CD4-positive, alpha-beta T cell treated with Interleukin-6 at 100 ng/mL for 8 hours (primary cell): ENCODE measurements around the gene C6orf47.

ENCODE experiments used
- DNase-seq: peaks from one replicate; pipeline ENCODE4 v3.0.0-alpha.2; 2020; ENCODE audit warnings: mixed read lengths, low spot score

The C6orf47 gene

DNA sequence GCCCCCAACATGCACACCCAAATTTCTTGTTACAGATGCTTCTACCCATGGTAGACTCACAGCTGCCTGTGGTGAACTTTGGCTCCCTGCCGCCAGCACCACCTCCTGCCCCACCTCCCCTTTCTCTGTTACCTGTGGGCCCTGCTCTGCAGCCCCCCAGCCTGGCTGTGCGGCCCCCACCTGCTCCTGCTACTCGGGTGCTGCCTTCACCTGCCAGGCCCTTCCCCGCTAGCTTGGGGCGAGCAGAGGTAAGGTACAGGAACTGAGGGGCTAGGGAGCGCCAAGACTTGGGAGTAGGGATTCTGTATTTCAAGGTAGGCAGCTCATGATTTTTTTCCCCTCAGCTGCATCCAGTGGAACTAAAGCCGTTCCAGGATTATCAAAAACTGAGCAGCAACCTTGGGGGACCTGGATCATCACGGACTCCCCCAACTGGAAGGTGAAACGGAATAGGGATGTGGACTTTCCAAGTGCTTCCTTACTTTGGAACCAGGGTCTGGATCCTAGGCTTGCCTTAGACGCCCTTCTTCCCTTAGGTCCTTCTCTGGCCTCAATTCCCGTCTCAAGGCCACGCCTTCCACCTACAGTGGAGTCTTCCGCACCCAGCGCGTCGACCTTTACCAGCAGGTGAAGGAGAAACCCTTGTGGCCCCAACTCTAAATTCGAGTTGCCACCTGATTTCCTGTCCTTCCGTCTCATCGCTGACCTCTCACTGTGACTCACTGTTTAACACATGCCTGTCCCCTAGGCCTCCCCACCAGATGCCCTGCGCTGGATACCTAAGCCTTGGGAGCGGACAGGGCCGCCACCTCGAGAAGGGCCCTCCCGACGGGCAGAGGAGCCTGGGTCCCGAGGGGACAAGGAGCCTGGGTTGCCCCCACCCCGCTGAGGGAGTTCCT is 23.6 kb downstream of the C6orf47 start:
- DNase-seq = no peak

DNA sequence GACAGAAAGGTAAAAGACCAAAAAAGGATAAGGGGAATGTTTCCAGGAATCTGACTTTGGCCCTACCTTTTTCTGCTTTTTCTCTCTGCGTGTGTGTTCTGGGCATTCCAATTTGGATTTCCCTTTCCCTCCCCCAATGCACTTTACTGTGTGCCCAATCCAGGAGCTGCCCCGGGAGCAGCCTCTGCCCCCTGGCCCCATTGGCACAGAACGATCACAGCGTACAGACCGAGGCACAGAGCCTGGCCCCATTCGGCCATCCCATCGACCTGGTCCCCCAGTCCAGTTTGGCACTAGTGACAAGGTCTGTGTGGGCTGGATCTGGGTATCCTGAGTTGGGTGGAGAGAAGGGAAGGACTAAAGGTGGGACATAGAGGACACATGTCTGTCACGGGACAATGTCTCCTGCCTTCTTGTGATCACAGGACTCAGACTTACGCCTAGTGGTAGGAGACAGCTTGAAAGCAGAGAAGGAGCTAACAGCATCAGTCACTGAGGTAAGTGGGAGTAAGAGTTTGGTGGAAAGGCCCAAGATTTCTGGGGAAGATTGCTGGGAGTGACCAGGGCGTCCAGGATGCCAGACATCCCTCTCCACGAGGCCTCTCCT is 25.5 kb downstream of the C6orf47 start:
- no peak for DNase-seq

DNA sequence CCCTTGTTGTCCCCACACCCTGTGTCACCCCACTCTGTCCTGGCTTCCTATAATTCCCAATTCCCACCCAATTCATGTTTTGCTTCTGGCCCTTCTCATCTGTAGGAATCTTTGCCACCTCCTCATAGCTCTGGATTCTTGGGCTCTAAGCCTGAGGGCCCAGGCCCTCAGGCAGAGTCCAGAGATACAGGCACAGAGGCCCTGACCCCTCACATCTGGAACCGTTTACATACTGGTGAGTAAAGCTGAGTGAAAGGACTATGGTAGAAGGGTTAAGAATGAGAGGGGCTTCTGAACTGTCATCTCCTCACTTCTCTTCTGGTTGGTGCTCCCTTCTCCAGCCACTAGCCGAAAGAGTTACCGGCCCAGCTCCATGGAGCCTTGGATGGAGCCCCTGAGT is 26.4 kb downstream of the C6orf47 start:
- no peak for DNase-seq

DNA sequence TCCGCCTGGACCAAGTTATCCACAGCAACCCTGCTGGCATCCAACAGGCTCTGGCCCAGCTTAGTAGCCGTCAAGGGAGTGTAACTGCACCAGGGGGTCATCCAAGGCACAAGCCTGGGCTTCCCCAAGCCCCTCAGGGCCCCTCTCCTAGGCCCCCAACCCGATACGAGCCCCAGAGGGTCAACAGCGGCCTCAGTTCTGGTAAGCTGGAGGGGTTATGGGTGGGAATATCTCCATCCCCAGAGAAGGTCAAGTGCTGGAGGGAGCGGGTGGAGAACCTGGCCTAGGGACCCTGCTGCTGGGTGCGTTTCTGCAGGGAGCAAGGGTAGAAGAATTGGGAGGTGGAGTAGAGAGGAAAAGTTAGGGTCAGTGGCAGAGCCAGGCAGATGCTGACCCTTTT is 27.1 kb downstream of the C6orf47 start:
- no peak for DNase-seq

DNA sequence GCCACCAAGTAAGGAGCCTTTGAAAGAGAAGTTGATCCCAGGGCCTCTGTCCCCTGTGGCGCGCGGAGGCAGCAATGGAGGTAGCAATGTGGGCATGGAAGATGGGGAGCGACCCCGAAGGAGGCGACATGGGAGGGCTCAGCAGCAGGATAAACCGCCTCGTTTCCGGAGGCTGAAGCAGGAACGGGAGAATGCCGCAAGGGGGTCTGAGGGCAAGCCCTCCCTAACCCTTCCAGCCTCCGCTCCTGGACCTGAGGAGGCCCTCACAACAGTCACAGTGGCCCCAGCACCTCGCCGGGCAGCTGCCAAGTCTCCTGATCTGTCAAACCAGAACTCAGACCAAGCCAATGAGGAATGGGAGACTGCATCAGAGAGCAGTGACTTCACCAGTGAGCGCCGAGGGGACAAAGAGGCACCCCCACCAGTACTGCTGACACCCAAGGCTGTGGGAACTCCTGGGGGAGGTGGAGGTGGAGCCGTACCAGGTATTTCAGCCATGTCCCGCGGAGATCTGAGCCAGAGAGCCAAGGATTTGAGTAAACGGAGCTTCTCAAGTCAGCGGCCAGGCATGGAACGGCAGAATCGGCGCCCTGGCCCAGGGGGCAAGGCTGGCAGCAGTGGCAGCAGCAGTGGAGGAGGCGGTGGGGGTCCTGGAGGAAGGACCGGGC is 28.2 kb downstream of the C6orf47 start:
- no peak for DNase-seq

DNA sequence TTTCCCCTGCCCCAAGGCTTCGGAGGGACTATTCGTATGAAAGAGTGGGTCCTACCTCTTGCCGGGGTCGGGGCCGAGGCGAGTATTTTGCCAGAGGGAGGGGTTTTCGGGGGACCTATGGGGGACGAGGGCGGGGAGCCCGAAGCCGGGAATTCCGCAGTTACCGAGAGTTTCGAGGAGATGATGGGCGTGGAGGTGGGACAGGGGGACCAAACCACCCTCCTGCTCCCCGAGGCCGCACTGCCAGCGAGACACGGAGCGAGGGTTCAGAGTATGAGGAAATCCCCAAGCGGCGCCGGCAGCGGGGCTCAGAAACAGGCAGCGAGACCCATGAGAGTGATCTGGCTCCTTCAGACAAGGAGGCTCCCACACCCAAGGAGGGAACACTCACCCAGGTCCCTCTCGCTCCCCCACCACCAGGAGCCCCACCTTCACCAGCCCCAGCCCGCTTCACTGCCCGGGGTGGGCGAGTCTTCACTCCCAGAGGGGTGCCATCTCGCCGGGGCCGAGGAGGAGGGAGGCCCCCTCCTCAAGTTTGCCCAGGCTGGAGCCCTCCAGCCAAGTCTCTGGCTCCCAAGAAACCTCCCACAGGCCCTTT is 28.8 kb downstream of the C6orf47 start:
- DNase-seq = no peak

DNA sequence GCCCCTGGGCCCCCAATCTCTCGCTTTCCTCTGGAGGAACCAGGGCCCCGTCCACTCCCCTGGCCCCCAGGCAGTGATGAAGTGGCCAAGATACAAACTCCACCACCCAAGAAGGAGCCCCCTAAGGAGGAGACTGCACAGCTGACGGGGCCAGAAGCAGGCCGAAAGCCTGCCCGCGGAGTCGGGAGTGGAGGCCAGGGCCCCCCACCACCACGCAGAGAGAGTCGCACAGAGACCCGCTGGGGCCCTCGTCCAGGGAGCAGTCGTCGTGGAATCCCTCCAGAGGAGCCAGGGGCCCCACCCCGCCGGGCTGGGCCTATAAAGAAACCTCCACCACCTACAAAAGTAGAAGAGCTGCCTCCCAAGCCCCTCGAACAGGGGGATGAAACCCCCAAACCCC is 29.4 kb downstream of the C6orf47 start:
- DNase-seq = no peak

DNA sequence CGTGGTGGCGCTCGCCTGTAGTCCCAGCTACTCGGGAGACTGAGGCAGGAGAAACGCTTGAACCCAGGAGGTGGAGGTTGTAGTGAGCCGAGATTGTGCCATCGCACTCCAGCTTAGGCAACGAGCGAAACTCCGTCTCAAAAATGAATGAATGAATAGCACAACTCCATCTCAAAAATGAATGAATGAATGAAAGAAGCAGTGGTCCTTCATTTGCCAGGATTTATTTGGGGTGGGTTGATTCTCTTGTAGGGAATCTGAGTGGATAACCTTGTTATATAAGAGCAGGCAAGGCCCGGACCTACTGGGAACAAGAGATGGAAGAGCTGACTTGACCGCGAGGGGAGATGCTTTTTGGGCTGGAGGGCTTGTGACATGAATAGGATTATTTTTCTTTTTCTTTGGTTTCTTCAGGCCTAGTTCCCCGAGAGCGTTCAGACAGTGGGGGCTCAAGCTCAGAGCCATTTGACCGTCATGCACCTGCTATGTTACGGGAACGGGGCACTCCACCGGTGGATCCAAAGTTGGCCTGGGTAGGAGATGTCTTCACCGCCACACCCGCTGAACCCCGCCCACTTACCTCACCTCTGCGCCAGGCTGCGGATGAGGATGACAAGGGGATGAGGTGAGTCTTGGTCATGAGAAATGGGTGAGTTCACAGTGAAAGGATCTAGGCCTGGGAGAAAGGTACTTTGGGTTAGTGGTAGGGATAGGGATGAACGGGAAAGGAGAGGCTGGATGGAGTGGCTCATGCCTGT is 30.2 kb downstream of the C6orf47 start:
- DNase-seq = no peak

DNA sequence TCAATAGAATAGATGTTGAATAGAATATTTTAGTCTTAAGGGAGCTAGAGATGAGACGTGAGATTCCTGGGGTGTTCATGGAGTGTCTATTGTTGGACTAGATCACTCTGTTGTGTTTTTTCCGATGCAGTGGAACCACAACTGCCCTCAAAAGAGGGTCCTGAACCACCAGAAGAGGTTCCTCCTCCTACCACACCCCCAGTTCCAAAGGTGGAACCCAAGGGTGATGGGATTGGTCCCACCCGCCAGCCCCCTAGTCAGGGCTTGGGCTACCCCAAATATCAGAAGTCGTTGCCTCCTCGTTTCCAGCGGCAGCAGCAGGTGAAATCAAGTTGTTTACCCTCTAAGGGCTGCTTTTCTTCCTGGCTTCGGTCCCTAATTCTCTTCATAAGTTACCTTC is 31.6 kb downstream of the C6orf47 start:
- no peak for DNase-seq

DNA sequence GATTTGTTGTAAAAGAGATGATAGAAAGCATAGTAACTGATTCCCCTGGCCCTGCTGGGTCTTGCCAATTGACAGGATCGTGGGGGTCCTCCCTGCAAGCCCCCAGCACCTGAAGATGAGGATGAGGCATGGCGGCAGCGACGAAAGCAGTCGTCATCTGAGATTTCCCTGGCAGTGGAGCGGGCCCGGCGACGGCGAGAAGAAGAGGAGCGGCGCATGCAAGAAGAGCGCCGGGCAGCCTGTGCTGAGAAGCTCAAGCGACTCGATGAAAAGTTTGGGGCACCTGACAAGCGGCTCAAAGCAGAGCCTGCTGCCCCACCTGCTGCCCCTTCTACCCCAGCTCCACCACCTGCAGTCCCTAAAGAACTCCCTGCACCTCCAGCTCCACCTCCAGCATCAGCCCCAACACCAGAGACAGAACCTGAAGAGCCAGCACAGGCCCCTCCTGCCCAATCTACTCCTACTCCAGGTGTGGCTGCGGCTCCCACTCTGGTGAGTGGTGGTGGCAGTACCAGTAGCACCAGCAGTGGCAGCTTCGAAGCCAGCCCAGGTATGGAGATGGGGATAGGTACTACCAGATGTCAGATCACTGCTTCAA is 32.8 kb downstream of the C6orf47 start:
- no peak for DNase-seq

DNA sequence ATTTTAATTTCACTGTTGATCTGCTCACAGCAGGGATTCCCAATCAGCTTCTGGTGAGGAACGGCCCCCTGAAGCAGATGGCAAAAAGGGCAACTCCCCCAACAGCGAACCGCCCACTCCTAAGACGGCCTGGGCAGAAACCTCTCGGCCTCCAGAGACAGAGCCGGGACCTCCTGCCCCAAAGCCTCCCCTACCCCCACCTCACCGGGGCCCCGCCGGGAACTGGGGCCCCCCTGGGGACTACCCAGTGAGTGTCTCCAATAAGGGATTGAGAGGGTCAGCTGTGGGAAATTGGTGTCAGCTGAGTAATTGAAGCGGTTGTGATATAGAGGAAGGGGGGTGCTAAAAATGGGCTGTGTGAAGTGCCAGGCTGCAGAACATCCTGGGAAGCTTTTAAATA is 33.6 kb downstream of the C6orf47 start:
- no peak for DNase-seq

DNA sequence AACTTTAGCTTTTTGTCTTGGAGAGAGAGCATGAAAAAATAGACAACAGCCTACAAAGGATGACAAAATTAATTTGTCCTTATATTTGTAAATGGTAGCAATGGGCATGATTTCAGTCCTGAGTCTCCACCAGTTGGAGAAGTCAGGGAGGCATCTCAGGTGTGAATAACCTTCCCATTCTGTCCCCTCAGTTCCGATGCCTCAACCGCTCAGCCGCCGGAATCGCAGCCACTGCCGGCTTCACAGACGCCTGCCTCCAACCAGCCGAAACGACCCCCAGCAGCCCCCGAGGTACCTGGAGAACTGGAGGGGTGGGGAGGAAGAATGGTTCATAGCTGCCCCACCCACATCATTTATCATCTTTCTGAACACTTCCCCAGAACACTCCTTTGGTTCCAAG is 36.5 kb downstream of the C6orf47 start:
- DNase-seq = no peak

DNA sequence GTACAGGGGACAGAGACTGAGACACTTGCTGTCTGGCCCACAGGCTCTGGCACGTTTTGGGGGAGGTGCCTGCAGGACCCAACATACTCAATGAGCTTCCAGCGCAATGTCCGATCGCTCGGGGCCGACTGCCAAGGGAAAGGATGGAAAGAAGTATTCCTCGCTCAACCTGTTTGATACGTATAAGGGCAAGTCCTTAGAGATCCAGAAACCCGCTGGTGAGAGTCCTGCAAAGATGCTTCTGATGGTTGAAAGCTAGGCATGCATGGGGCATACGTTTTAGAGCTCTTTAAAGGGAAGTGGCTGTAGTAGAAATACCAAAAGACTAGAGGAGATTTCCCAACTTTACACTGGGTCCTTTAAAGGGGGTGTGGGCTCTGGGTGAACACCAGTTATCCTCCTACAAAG is 37.9 kb downstream of the C6orf47 start:
- DNase-seq = no peak

DNA sequence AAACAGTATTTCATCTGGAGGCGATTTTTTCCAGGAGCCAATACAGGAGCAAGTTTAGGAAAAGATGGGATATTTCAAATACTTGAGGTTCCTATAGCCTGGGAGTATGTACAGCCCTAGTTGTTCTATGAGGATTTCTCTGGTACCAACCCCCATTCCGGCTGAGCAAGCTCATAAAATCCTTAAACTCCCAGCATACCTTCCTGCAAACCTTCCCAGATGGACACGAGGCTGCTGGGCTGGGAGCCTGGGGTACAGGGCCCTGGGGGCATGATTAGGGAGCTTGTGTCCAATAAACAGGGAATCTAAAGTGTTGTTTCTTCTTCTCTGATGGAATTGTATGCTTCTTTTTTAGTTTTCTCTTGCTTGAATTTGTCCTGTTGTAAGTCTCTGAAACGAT is 38.6 kb downstream of the C6orf47 start:
- DNase-seq = no peak

DNA sequence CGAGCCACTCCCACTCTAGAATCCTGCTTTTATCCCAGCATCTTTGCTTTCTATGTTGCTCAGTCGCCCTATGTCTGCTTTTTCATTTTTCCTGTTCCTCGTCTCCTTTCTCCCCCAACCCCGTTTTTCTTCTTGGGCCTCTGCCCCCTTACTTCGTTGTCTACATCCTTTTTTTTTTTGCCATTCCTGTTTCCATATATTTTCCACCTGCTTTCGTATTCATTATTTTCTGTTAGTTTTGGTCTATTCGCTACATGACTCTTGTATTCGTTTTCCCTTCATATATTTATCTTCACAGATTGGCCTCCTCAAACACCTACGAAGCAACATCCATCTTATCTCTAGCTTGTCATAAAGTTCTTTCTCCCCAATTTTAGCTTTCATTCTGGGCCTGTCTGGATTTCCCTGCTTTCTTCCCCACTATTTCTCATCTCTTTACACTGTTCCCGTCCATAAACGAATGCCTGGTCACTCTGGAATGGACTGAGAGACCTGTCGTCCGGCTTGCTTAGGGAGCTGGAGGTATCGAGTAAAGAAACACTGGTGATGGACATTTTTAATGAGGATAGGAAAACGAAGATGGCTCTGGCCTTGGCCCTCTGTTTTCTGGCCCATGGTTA is 39.1 kb downstream of the C6orf47 start:
- no peak for DNase-seq

DNA sequence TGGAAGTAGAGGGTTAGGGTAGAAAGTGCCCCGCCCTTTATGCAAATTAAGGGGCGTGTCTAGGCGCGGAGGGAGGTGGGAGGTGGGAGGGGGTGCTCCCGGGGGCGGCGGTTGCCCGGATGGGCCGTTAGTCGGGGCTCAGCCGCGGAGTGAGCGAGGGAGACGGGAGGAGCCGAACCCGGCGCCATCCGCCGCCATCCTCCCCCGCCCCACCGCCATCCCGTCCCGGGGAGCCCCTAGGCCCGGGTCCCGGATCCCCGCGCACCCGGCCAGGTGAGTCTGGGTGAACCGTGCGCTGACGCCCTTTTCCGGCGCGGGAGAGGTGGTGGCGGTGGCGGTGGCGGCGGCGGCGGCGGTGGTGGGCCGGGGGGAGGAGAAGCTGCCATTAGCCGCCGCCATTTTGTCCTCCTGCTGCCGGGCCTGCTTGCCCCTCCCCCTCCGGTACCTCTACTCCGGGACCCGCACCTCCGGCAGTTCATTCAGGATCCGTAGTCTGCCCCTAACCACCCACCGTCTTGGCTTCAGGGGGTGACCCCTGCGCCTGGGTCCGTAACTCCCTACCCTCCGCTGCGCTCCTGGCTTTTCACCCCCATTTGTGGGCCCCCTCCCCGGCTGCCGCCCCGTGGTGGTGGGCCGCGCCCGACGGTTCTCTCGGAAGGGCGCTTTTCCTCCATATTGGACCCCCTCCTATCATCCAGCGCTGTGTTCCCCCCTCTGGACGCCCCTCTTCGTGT is 39.8 kb downstream of the C6orf47 start, which contains the start of gene PRRC2A:
Gene PRRC2A, plus strand, starts transcription at position 130 of the 734 bp plus-strand sequence. CDS start 2,075 bp downstream, outside the sequence.
- peak; percentile 73 for DNase-seq

DNA sequence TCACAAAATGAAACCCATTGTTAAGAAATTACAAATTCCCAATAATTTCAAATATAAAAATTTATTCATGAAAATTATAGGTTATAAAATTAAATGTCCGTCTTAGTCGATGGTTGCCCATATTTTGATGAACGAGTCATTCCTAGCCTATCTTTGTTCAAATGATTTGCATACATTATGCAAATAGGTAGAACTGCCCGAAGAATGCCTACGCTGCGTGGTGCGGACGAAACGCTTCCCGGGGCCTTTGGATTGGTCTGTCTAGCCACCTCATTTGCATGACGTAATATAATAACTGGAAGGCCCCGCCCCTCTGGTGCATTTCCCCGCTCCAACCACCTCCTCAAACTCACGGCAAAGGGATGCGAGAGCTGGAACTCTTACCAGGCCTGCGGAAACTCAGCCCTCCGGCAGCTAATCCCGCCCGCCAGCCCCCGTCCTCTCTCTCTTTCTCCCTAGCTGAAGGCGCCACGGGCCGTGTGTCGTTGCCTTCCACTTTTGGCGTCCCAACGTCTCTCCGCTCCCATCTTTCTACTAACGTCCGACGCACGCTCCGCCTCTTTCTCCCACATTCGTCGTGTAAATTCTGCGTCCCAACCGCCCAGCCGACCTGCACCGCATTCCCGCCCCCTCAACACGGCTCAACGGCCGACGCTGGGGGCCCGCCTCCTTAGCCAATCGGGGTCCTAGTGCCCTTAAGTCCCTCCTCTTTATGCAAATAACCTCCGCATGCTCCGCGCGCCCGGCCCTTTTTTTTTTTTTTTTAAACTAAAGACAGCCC is 40.6 kb downstream of the C6orf47 start:
- DNase-seq = peak; percentile 99

DNA sequence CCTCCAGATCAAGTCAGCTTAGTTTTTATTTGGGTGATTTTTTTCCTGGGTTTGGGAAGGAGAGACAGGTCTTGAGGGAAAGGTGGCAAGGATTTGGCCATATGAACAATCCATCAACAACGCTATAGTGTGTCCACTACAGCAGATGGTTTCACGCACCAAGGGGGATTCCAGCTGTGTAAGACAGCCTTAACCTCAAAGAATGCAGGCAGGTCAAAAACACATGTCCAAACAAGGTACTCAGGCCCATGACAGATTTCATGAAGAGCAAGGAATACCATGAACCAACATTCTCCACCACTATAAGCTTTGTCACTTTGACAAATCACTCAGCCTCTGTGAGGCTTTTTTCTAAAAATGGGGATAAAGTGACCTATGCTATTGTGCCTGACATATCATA is 43.6 kb downstream of the C6orf47 start:
- DNase-seq = no peak

DNA sequence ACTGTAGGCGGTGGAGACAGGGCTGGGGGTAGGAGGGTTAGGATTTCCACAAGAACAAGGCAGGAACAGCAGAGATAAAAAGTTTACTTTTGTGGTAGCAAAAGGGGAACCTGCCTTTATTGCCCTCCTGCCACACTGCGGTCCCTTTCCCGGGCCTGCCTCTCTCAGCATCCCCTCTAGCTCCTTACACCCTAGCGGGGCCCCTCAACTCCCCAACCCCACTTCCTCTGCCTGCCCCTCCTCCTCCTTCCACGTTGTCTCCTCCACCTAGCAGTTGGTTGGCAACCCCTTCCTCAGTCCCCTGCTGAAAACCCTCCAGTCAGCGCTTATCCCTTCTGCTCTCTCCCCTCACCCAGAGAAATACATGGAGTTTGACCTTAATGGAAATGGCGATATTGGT is 44.8 kb downstream of the C6orf47 start:
- DNase-seq = peak; percentile 47
